IMR-90 (cell line): Measurements from ENCODE around the gene ILF3. TPM values are rescaled to one million over a fixed set of nuclear protein-coding genes. Genes with fewer than 3 reads are reported as not detected.

Experiments
- ATAC-seq: fragments of 200-7000 bp; cut with Tn5 transposase; 2 replicates; pipeline ENCODE4 v1.9.1; 2020; ENCODE audit warnings: low read depth, mild to moderate bottlenecking, moderate library complexity
- BruUV-seq: library from RNA; stranded (reverse); fragments of 400-500 nt; replicated peaks from 2 replicates; lab custom pipeline; 2021; lab: Mats Ljungman, UMichigan
- CTCF ChIA-PET: fragments of 300-600 bp; formaldehyde crosslinking; extraction: SDS; loops from one replicate; lab custom pipeline; 2021; ENCODE audit warnings: antibody characterized with exemption; lab: Yijun Ruan, JAX
- POLR2A ChIA-PET: fragments of 300-600 bp; sonication (Branson Sonifier 250); formaldehyde crosslinking; loops from one replicate; lab custom pipeline; 2022; ENCODE audit warnings: antibody characterized with exemption; ENCODE audit not compliant: unreplicated experiment; lab: Charles Lee
- DNase-seq: peaks from one replicate; pipeline ENCODE4 v3.0.0; 2013
- H2AFZ ChIP-seq: replicated peaks from 2 replicates; pipeline ENCODE3; 2013; ENCODE audit warnings: low read length, mild to moderate bottlenecking; ENCODE audit not compliant: poor library complexity
- H2AK5ac ChIP-seq: 2 replicates; pipeline ENCODE4 v1.6.1; 2013; ENCODE audit warnings: low read depth, low read length, inconsistent platforms
- H2AK9ac ChIP-seq: replicated peaks from 2 replicates; pipeline ENCODE3; 2013; ENCODE audit warnings: mild to moderate bottlenecking, low read depth, low read length, moderate library complexity; ENCODE audit not compliant: poor library complexity
- H2BK120ac ChIP-seq: 2 replicates; pipeline ENCODE4 v1.6.1; 2013; ENCODE audit warnings: low read depth, low read length, inconsistent platforms
- H2BK15ac ChIP-seq: 3 replicates; pipeline ENCODE4 v1.6.1; 2013; ENCODE audit warnings: low read depth, low read length, inconsistent platforms
- H2BK20ac ChIP-seq: 2 replicates; pipeline ENCODE4 v1.6.1; 2013; ENCODE audit warnings: low read depth, mild to moderate bottlenecking, inconsistent platforms, low read length, moderate library complexity
- H2BK5ac ChIP-seq: 2 replicates; pipeline ENCODE4 v1.6.1; 2013; ENCODE audit warnings: mild to moderate bottlenecking, low read depth, low read length, inconsistent platforms; ENCODE audit not compliant: poor library complexity, severe bottlenecking
- H3K14ac ChIP-seq: replicated peaks from 2 replicates; pipeline ENCODE4 v1.6.1; 2013; ENCODE audit warnings: low read depth, low read length, inconsistent platforms
- H3K18ac ChIP-seq: 2 replicates; pipeline ENCODE4 v1.6.1; 2013; ENCODE audit warnings: low read depth, low read length, control low read depth
- H3K23ac ChIP-seq: 2 replicates; pipeline ENCODE4 v1.6.1; 2013; ENCODE audit warnings: low read depth, low read length, inconsistent platforms
- H3K27ac ChIP-seq: 2 replicates; pipeline ENCODE4 v1.5.1; 2013; ENCODE audit warnings: mild to moderate bottlenecking, control low read depth, low read length; ENCODE audit not compliant: insufficient read depth
- H3K27me3 ChIP-seq: 2 replicates; pipeline ENCODE4 v1.6.1; 2013; ENCODE audit warnings: low read length; ENCODE audit not compliant: control insufficient read depth, insufficient read depth
- H3K36me3 ChIP-seq: 2 replicates; pipeline ENCODE4 v1.6.1; 2013; ENCODE audit warnings: low read length, mixed read lengths; ENCODE audit not compliant: control insufficient read depth, insufficient read depth
- H3K4ac ChIP-seq: 2 replicates; pipeline ENCODE4 v1.6.1; 2013; ENCODE audit warnings: low read depth, low read length, inconsistent platforms
- H3K4me1 ChIP-seq: 2 replicates; pipeline ENCODE4 v1.6.1; 2013; ENCODE audit warnings: low read length, mixed read lengths; ENCODE audit not compliant: control insufficient read depth, insufficient read depth
- H3K4me2 ChIP-seq: 2 replicates; pipeline ENCODE4 v1.6.1; 2013; ENCODE audit warnings: low read depth, mild to moderate bottlenecking, control low read depth, low read length, moderate library complexity
- H3K4me3 ChIP-seq: 2 replicates; pipeline ENCODE4 v1.5.1; 2013; ENCODE audit warnings: low read depth, mild to moderate bottlenecking, control low read depth, low read length, moderate library complexity; ENCODE audit not compliant: insufficient read depth
- H3K56ac ChIP-seq: 2 replicates; pipeline ENCODE4 v1.6.1; 2013; ENCODE audit warnings: low read length, inconsistent platforms; ENCODE audit not compliant: insufficient read depth; ENCODE audit errors: extremely low read depth
- H3K79me1 ChIP-seq, 2 experiments: 2 replicates each; pipeline ENCODE4 v1.6.1; 2013; ENCODE audit warnings: low read length in 2 of 2, inconsistent platforms in 1 of 2, low read depth in 1 of 2
- H3K9ac ChIP-seq: 2 replicates; pipeline ENCODE4 v1.6.1; 2013; ENCODE audit warnings: low read depth, low read length, control low read depth
- H3K9me1 ChIP-seq: 2 replicates; pipeline ENCODE4 v1.6.1; 2013; ENCODE audit warnings: low read length, inconsistent platforms; ENCODE audit not compliant: insufficient read depth
- H3K9me3 ChIP-seq: 2 replicates; pipeline ENCODE4 v1.6.1; 2013; ENCODE audit warnings: low read length; ENCODE audit not compliant: control insufficient read depth, insufficient read depth
- H4K20me1 ChIP-seq: 2 replicates; pipeline ENCODE4 v1.6.1; 2013; ENCODE audit warnings: low read length, inconsistent platforms; ENCODE audit not compliant: insufficient read depth
- H4K5ac ChIP-seq: 2 replicates; pipeline ENCODE4 v1.6.1; 2013; ENCODE audit warnings: mild to moderate bottlenecking, low read depth, low read length, control low read depth
- H4K8ac ChIP-seq, 2 experiments: 2 replicates each; pipeline ENCODE4 v1.6.1; 2013; ENCODE audit warnings: low read depth in 2 of 2, low read length in 2 of 2, control low read depth in 1 of 2, inconsistent platforms in 1 of 2
- H4K91ac ChIP-seq: 2 replicates; pipeline ENCODE4 v1.6.1; 2013; ENCODE audit warnings: low read depth, low read length, inconsistent platforms; ENCODE audit not compliant: insufficient read depth
- BHLHE40 ChIP-seq: fragments of 150-350 bp; IDR thresholded peaks from 2 replicates; pipeline ENCODE4 v1.6.1; 2016; ENCODE audit warnings: mild to moderate bottlenecking, low read depth, low read length
- USF2 ChIP-seq: fragments of 150-350 bp; IDR thresholded peaks from 2 replicates; pipeline ENCODE4 v1.6.1; 2017; ENCODE audit warnings: mild to moderate bottlenecking, antibody characterized with exemption, low read length, low read depth
- WGBS, 2 experiments: methylation state at CpG; one replicate each; pipeline versions ENCODE4 v1.1.5 to v1.1.7; 2013; ENCODE audit warnings: missing lambda C conversion rate in 2 of 2; ENCODE audit not compliant: insufficient read length in 1 of 2; ENCODE audit errors: extremely low coverage in 2 of 2; 5-methylcytosine and 5-hydroxymethylcytosine counted together
- dilution Hi-C: fragments of 300-500 bp; cut with HindIII; formaldehyde crosslinking; loops from one replicate; pipeline ENCODE4 v1.14.3; 2018; ENCODE audit warnings: low sequenced_read_pairs; ENCODE audit not compliant: unreplicated experiment
- in situ Hi-C: fragments of 300-500 bp; cut with MboI; formaldehyde crosslinking; loops from 3 replicates; pipeline ENCODE4 v1.14.3; 2019; ENCODE audit warnings: low sequenced_read_pairs, inconsistent platforms, mixed read lengths
- intact Hi-C: fragments of 100-400 bp; cut with micrococcal nuclease; formaldehyde crosslinking; loops from 2 replicates; pipeline ENCODE4 v1.10.0; 2022
- polyA plus RNA-seq, 3 experiments: library from polyadenylated mRNA; depleted of rRNA; stranded (reverse); fragments of >200 nt; gene quantifications; 2 replicates each; pipeline ENCODE4 v1.2.3, GENCODE V29; 2012; ENCODE audit warnings: low replicate concordance in 1 of 3
- total RNA-seq: library from RNA; depleted of rRNA; stranded (reverse); fragments of >200 nt; gene quantifications from 2 replicates; pipeline ENCODE4 v1.2.3, GENCODE V29; 2012

Gene ILF3
- total and polyA plus RNA-seq, 2 of the 4 experiments (the other 2 are of a cell fraction), result 120 to 166 TPM

- ATAC-seq (peak; percentile 72), DNase-seq (peak; percentile 55)
- Histone ChIP-seq H3K14ac (no peak overlapping the region), H3K27ac (no peak overlapping the region; the same call in 1 of the 2 replicates), H3K4me1 (peaks cover 3% of the 10 kb centered on the region), H3K4me3 (no peak overlapping the region), H3K79me1 (peaks cover 6 to 9% of the 10 kb centered on the region in 2 experiments), H4K5ac (no peak overlapping the region), H3K9ac (no peak overlapping the region), H2AFZ (no peak overlapping the region), H3K36me3 (peaks cover 11% of the 10 kb centered on the region), H2BK20ac (no peak overlapping the region), H3K9me1 (0 out of 2 replicates have a peak, but pooled peaks cover 4% of the 10 kb centered on the region), H3K9me3 (no peaks in the 10 kb centered on the region), H3K4ac (no peak overlapping the region), H4K91ac (no peak overlapping the region), H3K23ac (no peak overlapping the region), H2BK120ac (no peak overlapping the region), H4K8ac (no peak overlapping the region), H2BK5ac (no peak overlapping the region), H3K56ac (no peak overlapping the region), H2AK9ac (peak overlapping the region; percentile 1), H3K27me3 (no peaks in the 10 kb centered on the region), H2BK15ac (no peak overlapping the region), H3K18ac (no peak overlapping the region), H2AK5ac (peak overlapping the region; percentile 35; the same call in 1 of the 2 replicates), H3K4me2 (no peak overlapping the region), H4K20me1 (no peaks in the 10 kb centered on the region)
- BruUV-seq, result no TSS peak
- dilution Hi-C loops, result no loop called here
- intact Hi-C loops, result no loop called here
- TF ChIP-seq BHLHE40 (no peak; the same call in 1 of the 2 replicates), USF2 (peak; percentile 55)
- ChIA-PET CTCF (no interaction called here), POLR2A (no interaction called here)
- in situ Hi-C loops, result no loop called here
- WGBS, 2 experiments, result 52% methylated on average over 3 of the region's 12 CpGs; no CpG with 5 or more reads in 1 of the 2 experiments
Measured at GRCh38 chr19:10706990-10707389, 52.8 kb downstream of the ILF3 start.
